PFSK-1 (cell line): Measurements from ENCODE around the gene KREMEN1.

Experiments
- FOXP2 ChIP-seq: optimal IDR thresholded peaks from 2 replicates; pipeline ENCODE3; 2011; ENCODE audit warnings: borderline replicate concordance, control low read depth, inconsistent platforms; ENCODE audit not compliant: insufficient read depth; ENCODE audit errors: extremely low read length, extremely low read depth
- POLR2AphosphoS5 ChIP-seq: IDR thresholded peaks from 2 replicates; pipeline ENCODE4 v1.6.1; 2012; ENCODE audit warnings: low read depth, mild to moderate bottlenecking, control low read depth, low read length, moderate library complexity
- SIN3A ChIP-seq: IDR thresholded peaks from 2 replicates; pipeline ENCODE4 v1.6.1; 2012; ENCODE audit warnings: mild to moderate bottlenecking, low read length, moderate library complexity, borderline replicate concordance; ENCODE audit not compliant: insufficient read depth
- TAF1 ChIP-seq: IDR thresholded peaks from 2 replicates; pipeline ENCODE4 v1.6.1; 2012; ENCODE audit warnings: low read length, control low read depth, borderline replicate concordance; ENCODE audit not compliant: insufficient read depth
- TF ChIP-seq, protein P1 (sequence below), 2 experiments: IDR thresholded peaks; 2 replicates each; pipeline versions ENCODE4 v1.6.1 to v1.8.0; 2011 to 2012; ENCODE audit warnings: low read depth in 2 of 2, low read length in 2 of 2, control low read depth in 1 of 2, inconsistent platforms in 1 of 2, mild to moderate bottlenecking in 1 of 2, moderate library complexity in 1 of 2; ENCODE audit not compliant: insufficient read depth in 1 of 2

KREMEN1 gene

DNA sequence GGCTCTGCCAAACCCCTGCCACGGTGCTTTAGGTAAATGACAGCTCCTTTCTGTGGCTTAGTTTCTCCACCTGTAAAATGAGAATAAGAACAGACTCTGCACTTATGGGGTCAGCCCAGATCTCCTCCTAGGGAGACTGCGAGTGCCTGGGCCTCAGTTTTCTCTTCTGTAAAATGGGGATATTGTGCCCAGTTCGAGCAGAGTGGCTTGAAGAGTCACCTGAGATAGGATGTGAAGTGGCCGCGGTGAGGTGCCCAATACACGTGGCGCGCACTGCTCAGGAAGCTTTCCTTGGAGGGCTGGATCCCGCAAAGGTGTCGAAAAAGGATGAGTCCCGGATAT lies 132.4 kb downstream of the KREMEN1 start:
- no peak for TF ChIP-seq POLR2AphosphoS5
- no peak for TF ChIP-seq TAF1
- TF ChIP-seq FOXP2, result no peak
- TF ChIP-seq, protein P1, sequence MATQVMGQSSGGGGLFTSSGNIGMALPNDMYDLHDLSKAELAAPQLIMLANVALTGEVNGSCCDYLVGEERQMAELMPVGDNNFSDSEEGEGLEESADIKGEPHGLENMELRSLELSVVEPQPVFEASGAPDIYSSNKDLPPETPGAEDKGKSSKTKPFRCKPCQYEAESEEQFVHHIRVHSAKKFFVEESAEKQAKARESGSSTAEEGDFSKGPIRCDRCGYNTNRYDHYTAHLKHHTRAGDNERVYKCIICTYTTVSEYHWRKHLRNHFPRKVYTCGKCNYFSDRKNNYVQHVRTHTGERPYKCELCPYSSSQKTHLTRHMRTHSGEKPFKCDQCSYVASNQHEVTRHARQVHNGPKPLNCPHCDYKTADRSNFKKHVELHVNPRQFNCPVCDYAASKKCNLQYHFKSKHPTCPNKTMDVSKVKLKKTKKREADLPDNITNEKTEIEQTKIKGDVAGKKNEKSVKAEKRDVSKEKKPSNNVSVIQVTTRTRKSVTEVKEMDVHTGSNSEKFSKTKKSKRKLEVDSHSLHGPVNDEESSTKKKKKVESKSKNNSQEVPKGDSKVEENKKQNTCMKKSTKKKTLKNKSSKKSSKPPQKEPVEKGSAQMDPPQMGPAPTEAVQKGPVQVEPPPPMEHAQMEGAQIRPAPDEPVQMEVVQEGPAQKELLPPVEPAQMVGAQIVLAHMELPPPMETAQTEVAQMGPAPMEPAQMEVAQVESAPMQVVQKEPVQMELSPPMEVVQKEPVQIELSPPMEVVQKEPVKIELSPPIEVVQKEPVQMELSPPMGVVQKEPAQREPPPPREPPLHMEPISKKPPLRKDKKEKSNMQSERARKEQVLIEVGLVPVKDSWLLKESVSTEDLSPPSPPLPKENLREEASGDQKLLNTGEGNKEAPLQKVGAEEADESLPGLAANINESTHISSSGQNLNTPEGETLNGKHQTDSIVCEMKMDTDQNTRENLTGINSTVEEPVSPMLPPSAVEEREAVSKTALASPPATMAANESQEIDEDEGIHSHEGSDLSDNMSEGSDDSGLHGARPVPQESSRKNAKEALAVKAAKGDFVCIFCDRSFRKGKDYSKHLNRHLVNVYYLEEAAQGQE (IDR thresholded peaks at IDR 0.05; ENCODE audit: insufficient read depth in 1 of 2, low read depth in 2 of 2, low read length in 2 of 2), result no peak
- no peak for TF ChIP-seq SIN3A

DNA sequence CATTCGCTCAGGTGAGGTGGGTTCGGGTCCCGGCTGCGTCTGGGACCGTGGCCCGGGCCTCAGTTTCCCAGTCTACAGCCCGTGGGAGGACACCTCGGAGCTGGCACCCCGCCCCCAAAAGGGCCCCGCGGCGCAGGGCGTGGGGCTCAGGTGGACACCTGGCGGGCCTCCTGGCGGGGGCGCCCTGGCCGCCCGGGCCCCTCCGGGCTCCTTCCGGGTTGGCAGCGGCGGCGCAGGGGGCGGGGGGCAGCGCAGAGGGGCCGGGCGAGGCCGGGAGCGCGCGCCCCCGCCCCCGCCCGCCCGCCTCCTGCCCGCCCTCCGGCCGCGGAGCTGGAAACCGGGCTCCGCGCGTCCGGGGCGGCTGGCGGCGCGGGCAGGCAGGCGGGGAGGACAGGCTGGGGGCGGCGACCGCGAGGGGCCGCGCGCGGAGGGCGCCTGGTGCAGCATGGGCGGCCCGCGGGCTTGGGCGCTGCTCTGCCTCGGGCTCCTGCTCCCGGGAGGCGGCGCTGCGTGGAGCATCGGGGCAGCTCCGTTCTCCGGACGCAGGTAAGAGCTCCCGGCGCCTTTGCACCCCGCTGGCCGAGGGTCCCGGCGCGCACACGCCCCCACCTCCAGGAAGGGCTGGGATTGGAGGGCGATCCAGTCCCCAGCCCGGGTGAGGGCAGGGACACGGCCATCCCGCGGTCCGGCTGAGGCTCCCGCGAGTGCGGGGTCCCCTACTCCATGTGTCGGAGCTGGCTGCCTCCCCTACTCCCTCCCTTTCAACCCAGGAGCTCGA lies 132.9 kb downstream of the KREMEN1 start, which contains the start of gene EMID1:
EMID1 (plus strand) TSS at position 303 of the 778 bp plus-strand sequence; CDS start at position 446, 143 bp downstream.
- TF ChIP-seq FOXP2, result no peak
- no peak for TF ChIP-seq SIN3A
- TF ChIP-seq TAF1, result no peak
- TF ChIP-seq, protein P1 (IDR thresholded peaks at IDR 0.05; ENCODE audit: insufficient read depth in 1 of 2, low read depth in 2 of 2, low read length in 2 of 2), result no peak
- TF ChIP-seq POLR2AphosphoS5, result no peak

DNA sequence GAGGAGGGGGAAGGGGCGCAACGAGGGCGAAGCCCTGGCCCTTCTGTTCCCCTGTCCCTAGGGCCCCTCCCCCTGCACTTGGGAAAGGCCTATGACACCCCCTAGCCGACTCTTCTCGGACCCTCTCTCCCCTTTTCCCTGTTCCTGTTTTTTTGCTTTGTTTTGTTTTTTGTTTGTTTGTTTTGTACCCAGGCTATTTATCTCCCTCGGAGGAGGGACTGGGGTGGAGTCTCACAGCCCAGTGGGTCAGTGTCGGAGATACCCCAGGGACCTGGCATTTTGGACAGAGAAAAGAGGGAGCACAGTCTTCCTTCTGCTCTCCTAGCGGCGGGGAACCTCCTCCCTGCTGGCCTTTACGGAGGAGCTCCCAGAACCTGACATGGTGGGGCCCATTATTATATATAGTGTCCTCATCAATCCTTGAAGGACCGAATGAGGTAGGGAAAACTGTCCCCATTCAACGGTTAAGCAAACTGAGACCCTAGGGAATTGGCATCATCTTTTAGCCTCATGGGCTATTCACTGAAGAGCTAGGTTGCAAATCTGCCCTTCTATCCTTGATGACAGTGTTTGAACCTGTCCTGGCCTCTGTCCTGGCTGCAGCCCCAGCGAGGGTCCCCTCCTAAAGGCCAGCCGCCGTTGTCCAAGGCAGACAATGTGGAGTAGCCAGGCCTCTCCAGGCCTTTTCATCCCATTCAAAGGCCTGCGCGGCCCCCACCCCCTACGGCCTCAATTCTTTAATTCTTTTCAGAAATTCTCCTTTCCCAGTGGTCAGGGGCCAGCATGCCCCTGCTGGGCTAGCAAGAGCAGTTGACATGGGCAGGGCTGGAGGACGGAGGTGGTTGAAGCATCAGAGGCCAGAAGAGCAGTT lies 133.8 kb downstream of the KREMEN1 start:
- no peak for TF ChIP-seq POLR2AphosphoS5
- TF ChIP-seq, protein P1 (IDR thresholded peaks at IDR 0.05; ENCODE audit: insufficient read depth in 1 of 2, low read depth in 2 of 2, low read length in 2 of 2), result no peak
- TF ChIP-seq TAF1, result no peak
- TF ChIP-seq FOXP2, result no peak
- TF ChIP-seq SIN3A, result no peak

DNA sequence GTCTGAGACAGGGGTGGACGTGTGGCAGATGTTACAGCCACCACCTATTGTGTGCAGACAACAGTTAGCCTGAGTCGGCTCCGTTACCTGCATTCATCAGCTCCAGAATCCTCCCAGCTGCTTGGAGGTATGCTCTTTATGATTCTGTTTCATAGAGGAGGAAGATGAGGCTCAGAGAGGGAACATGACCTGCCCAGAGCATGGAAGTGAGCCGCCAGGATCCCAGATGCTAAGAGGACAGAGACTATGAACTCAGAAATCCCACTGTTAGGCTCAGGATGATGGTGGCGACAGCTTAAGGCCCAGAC lies 134.4 kb downstream of the KREMEN1 start:
- no peak for TF ChIP-seq TAF1
- TF ChIP-seq POLR2AphosphoS5, result no peak
- TF ChIP-seq SIN3A, result no peak
- TF ChIP-seq FOXP2, result no peak
- TF ChIP-seq, protein P1 (IDR thresholded peaks at IDR 0.05; ENCODE audit: insufficient read depth in 1 of 2, low read depth in 2 of 2, low read length in 2 of 2), result no peak
